Measurements from ENCODE around the gene BRD2.
A peak's percentile ranks its signal among the peaks of the same experiment; 100 is the strongest.

Gene BRD2

GRCh38 chr6:33013608-33014007 lies 45.2 kb downstream of the BRD2 start:
- TF ChIP-seq CTCF (IDR thresholded peaks at IDR 0.05): no peak

GRCh38 chr6:33014841-33015634 lies 46.6 kb downstream of the BRD2 start:
- peak; percentile 52 for TF ChIP-seq CTCF (IDR thresholded peaks at IDR 0.05)

GRCh38 chr6:33015798-33016197 lies 47.4 kb downstream of the BRD2 start:
- TF ChIP-seq CTCF (IDR thresholded peaks at IDR 0.05): no peak

- no peak for TF ChIP-seq CTCF (IDR thresholded peaks at IDR 0.05)
Measured at GRCh38 chr6:33017018-33017417, 48.6 kb downstream of the BRD2 start.

- no peak for TF ChIP-seq CTCF (IDR thresholded peaks at IDR 0.05)
Measured at GRCh38 chr6:33017694-33018353, 49.4 kb downstream of the BRD2 start.

- no peak for TF ChIP-seq CTCF (IDR thresholded peaks at IDR 0.05)
Measured at GRCh38 chr6:33018418-33018817, 50.0 kb downstream of the BRD2 start.

- no peak for TF ChIP-seq CTCF (IDR thresholded peaks at IDR 0.05)
Measured at GRCh38 chr6:33018904-33019303, 50.5 kb downstream of the BRD2 start.

Measured in LNCAP (cell line).